ENCODE measurements around the gene CNGB1.

Gene CNGB1

DNA sequence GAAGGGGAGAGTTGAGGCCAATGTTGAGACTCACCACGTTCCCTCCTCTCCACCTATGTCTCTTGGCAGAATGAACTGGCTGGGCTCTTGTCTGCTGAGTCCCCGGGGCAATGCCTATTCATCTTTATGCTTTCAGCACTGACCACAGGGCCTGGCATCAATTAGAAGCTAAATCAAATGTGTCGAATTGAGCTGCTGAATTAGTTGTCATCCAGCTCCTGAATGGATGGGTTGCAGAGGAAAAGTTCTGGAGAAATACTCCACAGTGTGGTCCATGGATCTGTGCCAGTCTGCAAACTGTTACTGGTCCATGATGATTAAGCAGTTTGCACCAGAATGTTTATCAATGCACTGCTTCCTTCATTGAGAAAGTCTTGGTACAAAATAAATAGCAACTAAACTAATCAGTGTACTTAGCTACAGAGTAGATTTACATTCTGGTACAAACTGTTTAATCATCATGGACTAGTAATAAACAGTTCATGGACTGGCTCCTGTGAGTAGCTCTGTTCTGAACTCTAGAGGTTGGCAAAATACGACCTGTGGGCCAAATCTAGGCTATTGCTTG is 4.6 kb downstream of the CNGB1 start:
- Histone ChIP-seq H3K9me3 (ENCODE audit: severe bottlenecking) (no peaks in the 10 kb centered on the region), H3K27ac (ENCODE audit: poor library complexity, severe bottlenecking) (no peak overlapping the region), H3K27me3 (ENCODE audit: insufficient read depth, poor library complexity, severe bottlenecking) (no peaks in the 10 kb centered on the region), H3K4me1 (ENCODE audit: insufficient read depth, poor library complexity, severe bottlenecking) (no peaks in the 10 kb centered on the region), H3K36me3 (ENCODE audit: low read depth) (no peaks in the 10 kb centered on the region), H3K4me3 (ENCODE audit: severe bottlenecking) (no peak overlapping the region)
- TF ChIP-seq CTCF (IDR thresholded peaks at IDR 0.05; ENCODE audit: poor library complexity, severe bottlenecking): no peak
- DNase-seq (ENCODE audit: low spot score): no peak
- 0 out of 3 replicates have a peak, but pooled peaks have one; percentile 29 for ATAC-seq (ENCODE audit: low read depth)

DNA sequence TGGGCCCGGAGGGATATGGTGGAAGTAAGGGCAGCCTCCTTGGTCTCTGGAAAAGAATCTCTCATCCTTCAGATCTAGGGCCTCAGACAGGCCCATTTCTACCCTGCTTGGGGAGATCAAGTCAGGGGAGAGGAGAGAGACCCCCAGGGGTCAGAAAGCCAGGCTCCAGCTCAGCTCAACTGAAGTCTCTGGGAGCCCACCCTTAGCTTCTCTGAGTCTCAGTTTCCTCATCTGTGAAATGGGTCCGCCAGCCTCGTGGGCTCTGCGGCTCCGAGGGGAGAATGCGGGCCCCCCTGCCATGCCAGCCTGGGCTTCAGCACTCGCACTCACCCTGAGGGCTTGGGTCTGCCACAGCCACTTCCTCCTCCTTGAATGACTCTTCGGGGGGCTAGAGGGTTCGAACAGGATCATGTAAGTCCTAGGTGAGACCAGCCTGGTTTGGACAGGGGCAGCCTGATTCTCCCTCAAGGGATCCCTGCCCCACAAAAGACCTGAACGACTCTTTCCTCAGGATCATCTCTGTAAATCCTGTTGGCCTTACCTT is 6.7 kb downstream of the CNGB1 start:
- H3K4me3 ChIP-seq (ENCODE audit: severe bottlenecking): no peak overlapping the region
- H3K27me3 ChIP-seq (ENCODE audit: insufficient read depth, poor library complexity, severe bottlenecking): no peaks in the 10 kb centered on the region
- H3K36me3 ChIP-seq (ENCODE audit: low read depth): no peaks in the 10 kb centered on the region
- no peak overlapping the region for H3K27ac ChIP-seq (ENCODE audit: poor library complexity, severe bottlenecking)
- no peaks in the 10 kb centered on the region for H3K9me3 ChIP-seq (ENCODE audit: severe bottlenecking)
- ATAC-seq (ENCODE audit: low read depth) (no peak), DNase-seq (ENCODE audit: low spot score) (no peak)
- TF ChIP-seq CTCF (IDR thresholded peaks at IDR 0.05; ENCODE audit: poor library complexity, severe bottlenecking): no peak
- H3K4me1 ChIP-seq (ENCODE audit: insufficient read depth, poor library complexity, severe bottlenecking): no peaks in the 10 kb centered on the region

DNA sequence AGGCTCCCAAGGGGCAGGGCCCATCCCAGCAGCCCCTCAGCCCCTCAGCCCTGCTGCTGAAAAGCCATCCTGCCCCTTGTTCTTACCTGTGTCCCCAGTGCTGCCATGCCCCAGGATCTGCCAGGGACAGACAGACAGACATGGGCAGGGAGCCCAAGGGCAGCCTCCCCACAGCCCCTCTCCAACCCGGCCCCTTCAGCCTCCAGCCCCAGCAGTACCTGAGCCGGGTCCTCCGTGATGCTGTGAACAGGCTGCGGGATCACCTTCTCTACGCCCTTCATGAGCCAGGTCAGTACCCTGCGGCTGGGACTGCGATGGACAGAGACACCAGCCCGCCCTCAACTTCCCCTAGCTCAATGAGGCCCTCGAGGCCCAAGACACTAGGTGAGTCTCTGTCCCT is 8.2 kb downstream of the CNGB1 start:
- no peak for TF ChIP-seq CTCF (IDR thresholded peaks at IDR 0.05; ENCODE audit: poor library complexity, severe bottlenecking)
- Histone ChIP-seq H3K36me3 (ENCODE audit: low read depth) (no peaks in the 10 kb centered on the region), H3K4me1 (ENCODE audit: insufficient read depth, poor library complexity, severe bottlenecking) (no peaks in the 10 kb centered on the region), H3K27ac (ENCODE audit: poor library complexity, severe bottlenecking) (no peak overlapping the region), H3K9me3 (ENCODE audit: severe bottlenecking) (no peaks in the 10 kb centered on the region), H3K27me3 (ENCODE audit: insufficient read depth, poor library complexity, severe bottlenecking) (no peaks in the 10 kb centered on the region), H3K4me3 (ENCODE audit: severe bottlenecking) (no peak overlapping the region)
- DNase-seq (ENCODE audit: low spot score): no peak
- ATAC-seq (ENCODE audit: low read depth): no peak

- Histone ChIP-seq H3K9me3 (ENCODE audit: severe bottlenecking) (no peaks in the 10 kb centered on the region), H3K36me3 (ENCODE audit: low read depth) (no peaks in the 10 kb centered on the region), H3K27ac (ENCODE audit: poor library complexity, severe bottlenecking) (no peak overlapping the region), H3K4me3 (ENCODE audit: severe bottlenecking) (no peak overlapping the region), H3K4me1 (ENCODE audit: insufficient read depth, poor library complexity, severe bottlenecking) (no peaks in the 10 kb centered on the region), H3K27me3 (ENCODE audit: insufficient read depth, poor library complexity, severe bottlenecking) (no peaks in the 10 kb centered on the region)
- ATAC-seq (ENCODE audit: low read depth) (no peak), DNase-seq (ENCODE audit: low spot score) (no peak)
- no peak for TF ChIP-seq CTCF (IDR thresholded peaks at IDR 0.05; ENCODE audit: poor library complexity, severe bottlenecking)
These were observed 8.9 kb downstream of the CNGB1 start for GRCh38 chr16:57962046-57962445.

DNA sequence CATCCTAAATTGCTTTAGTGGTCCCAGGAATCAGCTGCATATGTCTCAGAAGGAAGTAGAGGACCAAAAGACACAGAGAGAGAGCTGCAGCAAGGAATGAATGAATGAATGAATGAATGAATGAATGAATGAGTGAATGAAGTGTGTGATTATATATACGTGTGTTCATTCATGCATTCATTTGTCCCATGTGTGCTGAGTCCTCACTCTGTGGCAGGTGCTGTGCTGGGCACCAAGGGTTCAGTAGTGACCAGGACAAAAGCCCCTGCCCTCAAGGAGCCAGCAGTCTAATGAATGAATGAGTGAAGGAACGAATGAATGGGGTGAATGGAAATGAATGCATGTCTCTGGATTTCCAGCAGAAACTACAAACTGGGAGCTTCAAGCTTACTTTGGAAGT is 9.4 kb downstream of the CNGB1 start:
- Histone ChIP-seq H3K4me3 (ENCODE audit: severe bottlenecking) (no peak overlapping the region), H3K4me1 (ENCODE audit: insufficient read depth, poor library complexity, severe bottlenecking) (no peaks in the 10 kb centered on the region), H3K9me3 (ENCODE audit: severe bottlenecking) (no peaks in the 10 kb centered on the region), H3K27ac (ENCODE audit: poor library complexity, severe bottlenecking) (no peak overlapping the region), H3K27me3 (ENCODE audit: insufficient read depth, poor library complexity, severe bottlenecking) (no peaks in the 10 kb centered on the region), H3K36me3 (ENCODE audit: low read depth) (no peaks in the 10 kb centered on the region)
- no peak for ATAC-seq (ENCODE audit: low read depth)
- DNase-seq (ENCODE audit: low spot score): no peak
- no peak for TF ChIP-seq CTCF (IDR thresholded peaks at IDR 0.05; ENCODE audit: poor library complexity, severe bottlenecking)
